ENCODE data around the gene SPEF1. TPM values are rescaled to one million over a fixed set of nuclear protein-coding genes. Genes with fewer than 3 reads are reported as not detected.

The SPEF1 gene
- total and polyA plus RNA-seq, 2 of the 13 experiments (the other 11 are each of a cell fraction or from before 2014, with no cell fraction given) = 0.11 to 0.27 TPM

- TF ChIP-seq RERE (CRISPR knock-in tag; IDR thresholded peaks at IDR 0.05; ENCODE audit: low read depth) = 0 out of 2 replicates have a peak, but pooled peaks have one; percentile 39
- peak; percentile 37; the same call in 1 of the 2 replicates for TF ChIP-seq WIZ (CRISPR knock-in tag; IDR thresholded peaks at IDR 0.05)
- TF ChIP-seq TRIM24 (CRISPR knock-in tag; IDR thresholded peaks at IDR 0.05) = no peak
- peak; percentile 88 for TF ChIP-seq ZBTB10 (CRISPR knock-in tag; IDR thresholded peaks at IDR 0.05; ENCODE audit: borderline replicate concordance)
- TF ChIP-seq ZNF441 (CRISPR knock-in tag; IDR thresholded peaks at IDR 0.05; ENCODE audit: borderline replicate concordance) = peak; percentile 85; the same call in 1 of the 2 replicates
- peak; percentile 63; the same call in 1 of the 2 replicates for TF ChIP-seq ZNF296 (CRISPR knock-in tag; conservative IDR thresholded peaks at IDR 0.05)
- TF ChIP-seq E2F1 (CRISPR knock-in tag; IDR thresholded peaks at IDR 0.05) = peak; percentile 91
- peak; percentile 46 for TF ChIP-seq ZEB1 (IDR thresholded peaks at IDR 0.05; ENCODE audit: insufficient replicate concordance, low read depth)
- TF ChIP-seq ZNF512 (CRISPR knock-in tag; IDR thresholded peaks at IDR 0.05) = peak; percentile 78; the same call in 1 of the 2 replicates
- peak; percentile 20; the same call in 1 of the 2 replicates for TF ChIP-seq ATF2 (CRISPR knock-in tag; IDR thresholded peaks at IDR 0.05)
- no peak; the same call in 1 of the 2 replicates for TF ChIP-seq FOXA3 (CRISPR knock-in tag; IDR thresholded peaks at IDR 0.05)
- TF ChIP-seq TEAD3 (CRISPR knock-in tag; optimal IDR thresholded peaks at IDR 0.05; ENCODE audit: borderline replicate concordance) = peak; percentile 22
- TF ChIP-seq ZNF768 (CRISPR knock-in tag; IDR thresholded peaks at IDR 0.05) = no peak; the same call in 1 of the 2 replicates
- TF ChIP-seq DNMT1 (CRISPR knock-in tag; IDR thresholded peaks at IDR 0.05) = no peak; the same call in 1 of the 2 replicates
- peak; percentile 10 for TF ChIP-seq STAG1 (CRISPR knock-in tag; IDR thresholded peaks at IDR 0.05)
Observed at GRCh38 chr20:3767427-3768341, 13.6 kb downstream of the SPEF1 start, which contains the start of gene ADISSP (continued).
